Left renal cortex interstitium (tissue), 4 donors: ENCODE results near the gene CDK4. TPM values are rescaled to one million over a fixed set of nuclear protein-coding genes. Genes with fewer than 3 reads are reported as not detected.

Source experiments
- DNase-seq, 4 donors: peaks; one replicate each; pipeline ENCODE4 v3.0.0-alpha.2; 2013; ENCODE audit warnings: low read depth in 4 of 4, low spot score in 2 of 4, missing footprints in 1 of 4
- polyA plus RNA-seq, 4 donors: library from polyadenylated mRNA; unstranded; fragments of 120-200 nt; gene quantifications; one replicate each; pipeline ENCODE4 v1.2.1, GENCODE V29; 2013; ENCODE audit not compliant: insufficient read length in 4 of 4

The CDK4 gene
- polyA plus RNA-seq, 4 donors = 205 to 270 (median 239) TPM

DNA sequence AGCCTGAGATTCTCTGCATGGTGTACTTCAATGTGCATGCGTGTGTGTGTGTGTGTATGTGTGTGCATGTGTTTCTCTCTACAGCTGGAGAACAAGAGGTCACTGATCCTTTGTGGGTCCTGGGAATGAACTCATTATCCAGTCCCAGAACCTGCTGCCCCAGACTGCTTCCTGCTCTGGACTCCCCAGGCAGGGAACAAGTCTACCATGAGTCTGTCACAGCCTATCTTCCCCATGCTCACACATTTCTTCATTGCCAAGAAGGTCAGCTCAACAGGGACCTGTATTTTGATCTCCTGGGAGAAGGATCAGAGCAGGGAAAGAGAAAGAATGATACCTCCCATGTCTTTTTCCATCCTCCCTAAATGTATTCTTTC, 10.7 kb downstream of the CDK4 start:
- no peak for DNase-seq

DNA sequence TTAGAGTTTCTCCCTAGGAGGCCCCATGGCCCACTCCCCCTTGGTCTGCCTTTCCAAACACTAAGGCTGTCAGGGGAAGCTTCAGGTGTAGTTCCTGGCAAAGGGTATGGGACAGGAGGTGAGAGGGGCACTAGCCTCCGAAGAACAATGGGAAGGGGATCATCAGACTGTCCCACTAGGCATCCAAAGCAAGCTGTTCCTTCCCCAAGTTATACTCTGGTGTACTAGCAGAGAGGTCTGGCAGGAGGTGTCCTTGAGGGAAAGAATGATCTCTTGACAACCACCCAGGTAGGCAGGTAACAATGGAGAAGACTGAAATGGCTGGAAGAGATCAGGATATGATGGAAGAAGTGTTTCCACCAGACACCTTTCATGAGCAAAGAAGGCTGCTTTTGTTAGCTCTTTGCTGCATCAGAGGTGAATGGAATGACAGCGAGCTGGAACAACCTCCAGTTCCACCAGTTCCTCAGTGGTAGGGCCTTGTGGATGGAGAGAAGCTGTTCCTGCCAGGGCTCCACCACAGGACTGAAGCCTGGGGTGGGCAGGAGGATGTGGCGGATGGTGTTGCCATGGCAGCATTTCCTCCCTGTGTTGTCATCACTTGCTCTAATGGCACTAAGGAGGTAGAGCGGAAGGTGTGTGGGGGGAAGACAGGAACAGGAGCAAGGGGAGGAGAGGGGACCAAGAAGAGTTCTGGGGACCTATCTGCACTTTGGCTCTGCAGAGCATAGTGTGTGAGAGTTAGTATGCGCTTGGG, 11.3 kb downstream of the CDK4 start:
- no peak for DNase-seq

DNA sequence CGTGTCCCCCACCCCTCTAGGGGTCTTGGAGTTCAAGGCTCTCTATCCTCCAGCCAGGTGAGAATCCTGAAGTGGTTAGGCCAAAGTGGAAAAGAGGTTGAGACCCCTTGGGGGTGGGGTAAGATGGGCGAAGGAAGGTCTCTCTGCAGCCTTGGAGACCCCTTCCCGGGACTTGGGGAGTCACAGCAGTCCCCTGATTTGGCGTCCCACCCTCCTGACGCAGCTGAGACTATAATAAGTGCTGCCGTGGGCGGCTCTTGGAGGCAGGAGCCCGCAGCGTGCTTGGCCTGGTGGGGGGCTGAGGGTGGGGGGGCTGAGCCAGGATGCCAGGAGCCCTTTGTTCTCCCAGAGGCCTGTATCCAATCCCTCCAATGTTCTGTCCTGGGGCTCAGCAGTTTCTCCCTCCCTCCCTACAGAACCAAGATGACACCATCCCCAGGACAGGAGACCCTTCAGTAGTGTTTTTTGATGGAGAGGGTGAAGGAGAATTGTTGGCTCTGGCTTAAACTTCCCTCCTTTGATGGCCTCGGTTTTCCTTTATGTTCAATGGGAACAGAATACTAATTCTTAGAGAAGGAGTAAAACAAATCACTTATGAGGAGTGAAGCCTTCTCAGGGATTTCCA, 12.1 kb downstream of the CDK4 start:
- DNase-seq = no peak

DNA sequence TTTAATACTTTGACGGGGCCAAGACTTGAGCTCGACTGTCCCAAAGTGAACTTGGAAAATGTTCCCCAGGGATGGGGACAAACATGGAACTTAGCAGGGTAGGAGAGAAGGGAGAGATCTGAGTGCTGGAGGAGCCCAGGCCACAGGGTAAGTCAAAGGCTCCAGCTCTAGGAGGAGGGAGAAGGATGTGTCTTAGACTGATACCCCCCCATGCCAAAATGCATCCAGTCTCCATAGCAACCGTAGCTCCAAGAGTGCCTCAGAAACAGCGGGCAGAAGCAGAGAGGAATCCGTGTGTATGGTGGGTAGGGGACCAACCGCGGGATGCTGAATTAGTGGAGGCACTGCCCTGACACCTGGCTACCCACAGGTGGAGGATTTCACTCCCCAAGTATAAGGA, 12.7 kb downstream of the CDK4 start:
- DNase-seq = no peak

DNA sequence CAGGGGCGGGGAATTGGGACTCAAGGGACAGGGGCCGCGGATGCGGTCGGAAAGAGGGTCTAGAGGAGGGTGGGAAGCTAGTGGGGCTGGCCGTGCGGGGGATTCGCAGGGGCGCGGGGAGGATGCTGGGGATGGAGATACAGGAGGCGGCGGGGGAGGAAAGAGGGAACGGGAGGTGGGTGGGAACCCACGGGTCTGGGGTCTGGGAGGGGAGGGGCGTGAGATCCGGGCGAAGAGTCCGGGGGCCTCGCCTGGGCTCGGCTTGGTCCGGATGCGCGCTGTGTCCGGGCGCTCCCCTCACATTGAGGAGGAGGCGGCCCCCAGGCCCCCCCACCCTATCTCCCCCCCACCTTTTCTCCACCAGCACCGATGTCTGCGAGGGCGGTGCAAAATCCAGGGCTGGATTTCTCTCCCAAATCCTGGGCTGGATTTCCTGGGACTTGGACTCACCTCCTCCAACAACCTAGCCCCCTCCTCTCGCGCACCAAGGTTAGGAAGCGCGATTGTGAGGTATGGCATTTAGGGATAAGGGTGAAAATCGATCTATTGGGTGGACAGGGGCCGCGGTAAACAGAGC, 13.4 kb downstream of the CDK4 start, which contains the start of gene AGAP2:
AGAP2 (minus strand) TSS at position 82 of the 577 bp plus-strand sequence. CDS start 496 bp downstream, outside the sequence.
- DNase-seq = no peak

DNA sequence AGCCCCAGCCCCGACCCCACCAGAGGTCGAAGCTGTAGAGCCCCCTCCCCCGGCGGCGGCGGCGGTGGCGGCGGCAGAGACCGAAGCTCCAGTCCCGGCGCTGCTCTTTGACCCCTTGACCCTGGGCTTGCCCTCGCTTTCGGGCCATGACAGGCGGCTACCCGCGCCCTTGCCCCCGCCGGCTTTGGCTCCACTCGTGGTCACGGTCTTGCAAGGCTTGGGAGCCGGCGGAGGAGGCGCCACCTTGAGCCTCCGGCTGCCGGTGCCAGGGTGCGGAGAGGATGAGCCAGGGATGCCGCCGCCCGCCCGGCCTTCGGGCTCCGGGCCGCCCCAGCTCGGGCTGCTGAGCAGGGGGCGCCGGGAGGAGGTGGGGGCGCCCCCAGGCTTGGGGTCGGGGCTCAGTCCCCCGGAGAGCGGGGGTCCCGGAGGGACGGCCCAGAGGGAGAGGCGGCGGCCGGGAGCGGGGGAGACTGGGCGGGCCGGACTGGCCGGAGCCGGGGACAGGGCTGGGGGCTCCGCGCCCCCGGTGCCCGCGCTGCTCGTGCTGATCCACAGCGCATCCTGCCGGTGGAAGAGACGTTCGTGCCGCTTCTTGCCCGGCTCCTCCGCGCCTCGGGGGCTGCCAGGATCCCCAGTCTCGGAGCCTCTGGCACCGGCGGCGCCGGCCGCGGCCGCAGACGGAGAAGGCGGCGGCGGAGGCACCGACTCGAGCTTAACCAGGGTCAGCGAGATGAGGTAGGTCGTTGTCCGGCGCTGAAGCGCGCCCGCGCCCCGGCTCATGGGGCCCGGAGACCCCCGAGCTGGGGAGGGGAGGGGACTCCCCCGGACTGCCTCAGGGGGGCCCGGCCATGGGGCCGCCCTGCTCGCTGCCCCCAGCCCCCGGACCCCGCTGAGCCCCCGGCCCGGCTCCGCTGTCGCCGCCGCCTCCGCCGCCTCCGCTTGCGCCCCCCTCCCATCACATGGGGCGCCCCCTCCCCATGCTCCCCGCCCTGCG, 14.3 kb downstream of the CDK4 start:
- DNase-seq = no peak

DNA sequence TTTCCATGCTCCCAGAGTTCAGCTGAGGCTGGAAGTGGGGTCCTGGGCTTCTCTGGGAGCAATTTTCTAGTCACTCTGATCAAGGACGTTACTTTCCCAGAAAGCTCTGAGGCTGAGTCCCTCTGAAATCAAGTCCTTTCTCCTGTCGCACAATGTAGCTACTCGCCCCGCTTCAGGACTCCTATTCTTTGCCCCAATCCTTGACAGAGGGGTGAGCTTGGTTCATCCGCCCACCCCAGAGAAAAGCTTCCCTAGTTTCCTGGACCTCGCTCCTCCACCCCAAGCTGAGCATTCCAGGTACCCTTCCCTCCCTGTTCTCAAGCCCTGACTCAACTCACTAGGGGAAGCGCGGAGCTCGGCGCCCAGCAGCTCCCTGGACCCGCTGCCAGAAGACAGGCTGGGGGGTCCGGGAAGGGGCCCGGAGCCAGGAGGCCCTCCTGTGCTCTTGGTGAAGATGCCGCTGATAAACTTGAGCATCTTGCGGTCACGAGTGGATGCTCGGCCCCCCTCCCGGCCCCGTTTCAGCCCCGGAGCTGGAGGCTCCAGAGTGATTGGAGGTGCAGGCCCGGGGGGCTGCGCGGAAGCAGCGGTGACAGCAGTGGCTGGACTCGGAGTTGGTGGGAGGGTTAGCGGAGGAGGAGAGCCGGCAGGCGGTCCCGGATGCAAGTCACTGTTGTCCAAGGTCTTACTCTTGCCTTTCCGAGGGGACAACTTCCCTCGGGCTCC, 15.2 kb downstream of the CDK4 start:
- no peak for DNase-seq

DNA sequence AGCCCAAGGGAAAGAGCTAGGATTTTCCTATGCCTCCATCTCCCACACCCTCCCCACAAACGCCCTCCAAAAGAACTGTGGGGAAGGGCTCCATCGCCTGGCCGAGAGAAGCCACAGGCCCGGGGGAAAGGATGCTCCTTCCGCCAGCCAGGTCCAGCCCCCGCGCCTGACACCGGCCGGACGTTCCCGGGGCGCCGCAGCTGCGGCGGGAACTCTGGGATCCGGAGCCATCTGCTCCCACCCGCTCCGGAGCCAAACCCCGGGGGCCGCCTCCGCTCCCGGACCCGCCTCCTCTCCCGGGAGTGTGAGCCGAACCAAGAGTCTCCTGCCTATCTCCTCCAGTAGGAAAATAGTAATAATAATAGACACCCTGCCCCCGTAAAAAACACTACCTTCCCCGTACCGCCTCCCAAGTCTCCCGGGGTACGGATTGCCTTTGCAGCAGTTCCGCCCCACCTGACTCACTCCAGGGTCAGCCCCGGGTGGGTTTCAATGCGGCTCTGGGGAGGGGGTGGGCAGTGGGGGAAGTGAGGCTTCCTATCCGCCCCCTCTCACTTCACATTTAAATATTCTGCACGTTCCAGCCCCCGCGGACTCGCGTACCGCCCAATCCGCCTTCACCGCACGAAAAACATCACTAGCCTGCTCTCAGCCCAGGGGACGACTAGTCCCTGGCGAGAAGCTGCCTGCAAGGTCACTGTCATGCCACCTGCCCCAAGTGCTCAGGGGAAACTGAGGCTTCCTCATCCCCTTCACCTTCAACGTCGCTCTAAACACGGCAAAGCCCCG, 16.0 kb downstream of the CDK4 start:
- no peak for DNase-seq

DNA sequence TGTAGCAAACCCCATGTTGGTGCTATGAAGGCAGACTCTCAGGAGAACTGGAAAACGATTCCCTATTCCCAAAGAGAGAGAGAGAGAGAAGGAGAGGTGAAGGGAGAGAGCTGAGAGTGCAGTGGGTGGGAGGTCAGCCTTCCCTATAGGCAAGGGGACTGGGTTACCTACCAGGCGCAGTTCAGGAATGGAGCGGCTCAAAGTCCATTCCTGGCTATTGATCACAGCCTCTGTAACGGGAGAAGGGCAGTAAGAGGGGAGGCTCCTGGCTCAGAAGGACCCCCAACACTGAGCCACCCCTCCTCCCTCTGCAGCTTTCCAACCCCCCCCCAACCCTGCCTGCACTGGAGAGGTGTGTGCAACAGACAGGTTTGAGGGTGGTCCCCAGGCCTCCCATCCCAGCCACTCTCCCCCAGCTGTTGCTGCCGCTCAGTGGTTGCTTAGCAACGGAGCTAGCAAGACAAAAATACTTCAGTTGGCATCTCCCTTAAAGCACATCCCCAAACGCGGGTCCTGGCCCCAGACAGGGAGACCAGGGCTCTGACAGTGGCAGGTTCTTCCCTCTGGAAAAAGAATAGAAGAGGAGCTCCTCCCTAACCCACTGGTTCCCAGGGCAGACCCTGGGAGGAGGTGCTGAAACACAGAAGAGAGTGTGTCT, 16.8 kb downstream of the CDK4 start:
- no peak for DNase-seq

DNA sequence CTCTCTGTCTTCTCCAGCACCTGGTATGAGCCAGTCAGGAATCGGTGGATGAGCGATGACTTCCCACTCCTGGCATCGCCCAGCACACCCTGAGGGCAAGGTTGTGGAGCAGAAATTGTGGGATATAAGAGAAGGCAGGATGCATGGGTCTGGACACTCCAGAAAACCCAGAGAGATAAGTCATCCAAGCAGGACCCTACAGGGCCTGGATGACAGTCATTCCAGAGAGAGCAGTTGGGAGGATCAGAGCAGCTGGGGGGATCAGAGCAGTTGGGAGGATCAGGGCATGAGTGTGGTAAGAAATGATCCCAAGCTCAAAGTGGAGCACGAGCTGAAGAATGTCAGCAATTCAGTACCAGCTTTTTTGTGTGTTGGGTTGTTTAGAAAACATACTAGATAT, 17.5 kb downstream of the CDK4 start:
- DNase-seq = no peak

DNA sequence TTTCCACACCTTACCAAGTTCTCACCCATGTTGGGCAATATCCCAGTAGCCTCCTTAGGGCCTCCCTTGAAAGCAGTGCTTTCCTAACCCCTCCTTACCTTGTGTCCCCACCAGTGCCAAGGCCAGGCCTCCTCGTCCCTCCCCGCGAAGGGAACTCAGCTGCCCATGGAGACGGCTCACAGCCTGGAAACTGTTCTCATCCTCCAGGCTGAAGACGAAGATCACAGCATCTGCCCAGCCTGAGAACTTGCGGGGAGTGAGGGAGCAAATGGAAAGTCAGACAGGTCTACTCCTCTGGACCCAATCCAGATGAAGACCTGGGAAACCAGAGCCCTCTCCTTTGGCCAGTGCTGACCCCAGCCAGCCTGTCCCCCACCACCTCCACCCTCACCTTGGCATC, 18.2 kb downstream of the CDK4 start:
- no peak for DNase-seq

DNA sequence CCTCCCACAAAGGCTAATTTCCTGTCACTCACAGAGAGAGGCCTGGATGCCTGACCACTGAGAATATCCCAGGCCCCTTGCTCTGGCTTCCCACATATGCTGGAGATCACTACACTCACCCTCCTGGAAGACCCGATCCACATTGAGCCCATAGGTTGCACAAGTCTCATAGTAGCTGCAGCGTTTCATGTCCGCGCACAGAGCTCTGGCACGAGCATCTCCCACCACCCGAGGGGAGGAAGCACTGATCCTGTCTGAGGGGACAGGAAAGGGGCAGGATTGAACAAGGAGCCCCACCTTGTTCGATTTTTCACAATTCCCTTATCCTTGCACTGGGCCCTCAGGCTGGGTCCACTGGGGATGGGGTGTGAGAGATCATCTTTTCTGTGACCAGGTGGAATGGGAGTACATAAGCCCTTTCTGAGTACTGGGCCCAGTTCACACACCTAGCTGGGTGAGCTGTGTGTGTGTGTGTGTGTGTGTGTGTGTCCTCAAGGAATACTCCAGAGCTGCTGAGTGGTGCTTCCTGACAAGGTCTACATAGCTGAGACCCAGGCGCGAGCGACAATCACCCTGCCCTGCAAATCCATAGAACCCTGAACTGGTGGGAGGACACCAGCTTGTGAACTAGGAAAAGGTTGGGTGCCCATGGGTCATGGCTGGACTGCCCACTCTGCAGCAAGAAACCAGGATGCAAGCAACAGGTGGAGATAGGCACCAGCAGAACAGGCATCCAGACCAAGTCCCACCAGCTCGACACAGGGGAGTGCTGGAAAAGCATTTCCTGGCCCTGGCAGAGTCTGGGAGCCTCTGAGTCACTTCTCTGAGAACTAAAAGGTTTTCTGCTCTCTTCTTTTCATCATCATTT, 19.1 kb downstream of the CDK4 start:
- DNase-seq = no peak

DNA sequence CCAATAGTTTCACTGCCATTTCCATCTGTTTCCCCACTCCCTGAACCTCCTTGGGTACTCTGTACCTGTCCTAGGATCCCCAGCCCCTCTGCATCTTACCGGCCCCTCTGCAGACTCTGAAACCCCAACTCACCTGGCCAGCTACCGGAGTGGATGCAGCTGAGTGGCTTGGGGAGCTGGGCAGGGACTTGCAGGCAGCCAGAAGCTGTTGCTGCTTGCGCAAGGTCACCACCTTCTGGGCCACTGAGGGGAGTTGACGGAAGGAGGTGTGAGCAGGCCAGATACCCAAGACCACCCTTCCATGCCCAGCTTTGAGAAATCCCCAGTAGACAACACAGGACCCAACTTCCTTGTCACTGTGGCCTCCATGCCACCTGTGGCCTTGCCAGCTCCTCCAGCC, 19.8 kb downstream of the CDK4 start:
- DNase-seq = no peak

DNA sequence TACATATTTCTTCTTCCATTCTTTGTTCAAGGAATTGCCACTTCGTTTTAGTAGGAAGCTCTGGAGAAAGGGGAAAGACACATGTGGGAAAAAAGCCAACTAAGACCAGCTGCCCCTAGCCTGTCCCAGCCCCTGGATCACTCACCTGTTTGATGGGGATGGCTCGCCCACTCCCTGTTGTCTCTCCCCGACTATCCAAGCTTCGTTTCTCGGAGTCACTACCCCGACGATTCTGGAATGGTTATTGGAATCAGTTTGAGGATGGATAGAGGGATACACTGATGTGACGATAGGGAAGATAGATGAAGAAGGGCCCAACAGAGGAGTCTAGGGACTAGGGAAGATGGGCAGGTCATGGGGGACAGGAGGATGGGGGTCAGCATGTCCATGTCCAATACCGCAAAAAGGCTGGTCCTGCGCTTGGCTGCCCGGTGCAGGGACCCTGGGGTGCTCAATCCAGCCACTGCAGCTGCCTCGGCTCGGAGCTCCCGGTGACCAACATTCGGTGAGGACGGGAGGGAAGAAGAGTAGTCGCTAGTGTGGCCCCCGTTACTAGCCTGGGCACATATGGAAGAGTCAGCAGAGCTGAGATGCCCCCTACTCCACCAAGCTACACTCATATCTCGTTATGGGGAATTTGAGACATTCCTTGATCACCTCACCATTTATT, 20.6 kb downstream of the CDK4 start:
- DNase-seq = no peak

DNA sequence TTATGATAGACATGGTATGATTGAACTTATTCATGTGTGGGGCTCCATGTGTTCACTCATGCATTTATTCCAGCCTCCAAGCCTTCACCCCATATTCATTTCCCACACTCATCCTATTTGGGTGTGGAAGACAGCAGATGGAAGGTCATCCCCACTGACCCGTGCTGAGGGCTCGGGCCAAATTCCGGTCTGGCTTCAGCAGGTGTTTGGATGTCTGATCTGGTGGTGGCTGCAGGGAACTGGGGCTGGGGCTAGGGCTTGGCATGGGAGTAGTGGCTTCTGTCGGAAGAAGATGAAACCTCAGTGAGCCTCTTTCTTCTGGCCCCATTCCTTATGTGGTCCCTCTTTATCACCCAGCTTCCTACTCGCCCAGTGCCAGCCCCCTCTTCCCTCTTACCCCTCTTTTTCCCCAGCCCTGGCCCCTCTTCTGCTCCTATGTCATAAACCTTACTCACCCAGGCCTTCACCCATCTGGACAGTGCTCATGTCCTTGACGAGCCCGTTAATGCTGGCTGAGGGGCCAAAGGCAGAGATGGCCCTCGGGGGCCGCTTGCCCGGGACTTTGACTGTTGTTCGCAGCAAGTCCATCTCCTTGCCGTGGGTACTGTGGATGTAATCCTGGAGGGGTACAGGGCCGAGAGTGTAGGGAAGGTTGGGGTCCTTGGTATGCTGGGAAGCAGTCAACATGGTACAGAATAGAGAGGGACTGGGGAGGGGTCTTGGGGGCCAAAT, 21.6 kb downstream of the CDK4 start:
- DNase-seq = no peak

DNA sequence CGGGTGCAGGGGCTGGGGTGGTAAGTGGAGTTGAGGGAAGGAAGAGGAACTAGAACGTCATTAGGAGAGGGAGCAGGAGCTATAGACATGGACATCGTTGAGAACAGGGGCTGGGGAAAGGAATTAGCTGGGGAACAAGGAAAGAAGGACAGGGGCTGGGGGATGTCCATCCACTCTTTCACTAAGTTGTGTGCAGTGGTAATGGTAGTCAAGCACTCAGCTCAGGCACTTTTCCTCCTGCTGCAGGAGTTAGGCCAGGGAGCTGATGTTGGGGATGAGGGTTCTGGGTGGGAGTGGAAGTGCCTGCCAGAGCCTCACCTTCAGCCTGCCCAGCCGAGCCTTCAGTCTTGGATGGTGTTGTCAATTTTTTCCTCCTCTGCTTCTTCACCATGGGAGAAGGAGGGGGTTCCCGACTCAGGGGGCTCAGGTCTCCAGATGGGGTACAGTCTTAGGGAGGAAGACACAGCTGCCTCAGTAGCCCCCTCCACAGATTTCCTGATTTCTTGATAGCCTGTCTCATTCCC, 22.7 kb downstream of the CDK4 start:
- DNase-seq = no peak
